ENCODE measurements around the gene KLHDC4.

KLHDC4 gene

DNA sequence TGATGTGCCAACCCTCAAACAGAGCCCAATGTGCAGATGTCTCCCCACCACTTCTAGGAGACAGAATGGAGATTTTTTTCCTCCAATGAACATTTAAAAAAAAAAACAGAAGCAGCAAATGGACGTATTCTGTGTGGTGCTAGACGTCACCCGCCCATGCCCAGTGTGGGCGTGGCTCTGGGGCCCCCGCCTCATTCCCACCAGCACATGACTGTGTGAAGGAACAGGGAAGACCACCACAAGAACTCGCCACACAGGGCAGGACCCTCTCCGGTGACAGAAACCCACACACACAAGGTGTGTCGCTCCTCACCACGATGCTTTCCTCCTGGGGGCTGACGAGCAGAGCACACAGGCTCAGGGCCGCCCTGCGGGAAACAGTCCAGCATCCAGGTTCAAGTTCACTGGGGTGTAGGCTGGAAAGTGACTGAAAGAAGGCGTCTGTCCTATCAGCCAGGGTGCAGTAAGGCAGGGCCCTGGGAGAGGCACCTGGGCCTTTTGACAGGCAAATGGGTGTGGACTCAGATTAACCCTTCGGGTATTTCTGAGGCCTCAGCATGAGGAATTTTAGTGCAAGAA, 53.5 kb downstream of the KLHDC4 start:
- no peak overlapping the region for H3K4me3 ChIP-seq (ENCODE audit: low read length)
- no peak for DNase-seq (ENCODE audit: low read depth)
- TF ChIP-seq, protein P1, sequence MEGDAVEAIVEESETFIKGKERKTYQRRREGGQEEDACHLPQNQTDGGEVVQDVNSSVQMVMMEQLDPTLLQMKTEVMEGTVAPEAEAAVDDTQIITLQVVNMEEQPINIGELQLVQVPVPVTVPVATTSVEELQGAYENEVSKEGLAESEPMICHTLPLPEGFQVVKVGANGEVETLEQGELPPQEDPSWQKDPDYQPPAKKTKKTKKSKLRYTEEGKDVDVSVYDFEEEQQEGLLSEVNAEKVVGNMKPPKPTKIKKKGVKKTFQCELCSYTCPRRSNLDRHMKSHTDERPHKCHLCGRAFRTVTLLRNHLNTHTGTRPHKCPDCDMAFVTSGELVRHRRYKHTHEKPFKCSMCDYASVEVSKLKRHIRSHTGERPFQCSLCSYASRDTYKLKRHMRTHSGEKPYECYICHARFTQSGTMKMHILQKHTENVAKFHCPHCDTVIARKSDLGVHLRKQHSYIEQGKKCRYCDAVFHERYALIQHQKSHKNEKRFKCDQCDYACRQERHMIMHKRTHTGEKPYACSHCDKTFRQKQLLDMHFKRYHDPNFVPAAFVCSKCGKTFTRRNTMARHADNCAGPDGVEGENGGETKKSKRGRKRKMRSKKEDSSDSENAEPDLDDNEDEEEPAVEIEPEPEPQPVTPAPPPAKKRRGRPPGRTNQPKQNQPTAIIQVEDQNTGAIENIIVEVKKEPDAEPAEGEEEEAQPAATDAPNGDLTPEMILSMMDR (conservative IDR thresholded peaks at IDR 0.05; ENCODE audit: low read depth, low read length), result no peak

DNA sequence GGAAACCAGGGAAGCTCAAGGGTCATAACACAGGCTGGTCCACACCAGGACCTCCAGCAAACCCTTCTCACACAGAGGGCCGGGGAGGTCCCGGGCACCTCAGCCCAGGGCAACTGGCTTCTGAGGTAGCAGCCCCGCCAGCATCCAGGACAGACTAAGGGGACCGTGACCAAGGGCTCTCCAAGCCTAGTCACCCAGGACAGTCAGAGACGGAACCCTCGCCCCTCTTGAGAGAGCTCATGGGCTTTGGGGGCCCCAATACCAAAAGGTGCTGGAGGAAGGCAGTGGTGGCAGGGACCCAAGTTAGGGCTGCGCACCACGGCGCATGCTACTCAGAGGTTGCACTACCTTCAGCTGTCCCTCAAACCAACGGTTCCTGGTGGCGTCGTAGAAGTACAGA, 54.9 kb downstream of the KLHDC4 start:
- H3K4me3 ChIP-seq (ENCODE audit: low read length), result no peak overlapping the region
- TF ChIP-seq, protein P1 (conservative IDR thresholded peaks at IDR 0.05; ENCODE audit: low read depth, low read length), result no peak
- DNase-seq (ENCODE audit: low read depth), result no peak

DNA sequence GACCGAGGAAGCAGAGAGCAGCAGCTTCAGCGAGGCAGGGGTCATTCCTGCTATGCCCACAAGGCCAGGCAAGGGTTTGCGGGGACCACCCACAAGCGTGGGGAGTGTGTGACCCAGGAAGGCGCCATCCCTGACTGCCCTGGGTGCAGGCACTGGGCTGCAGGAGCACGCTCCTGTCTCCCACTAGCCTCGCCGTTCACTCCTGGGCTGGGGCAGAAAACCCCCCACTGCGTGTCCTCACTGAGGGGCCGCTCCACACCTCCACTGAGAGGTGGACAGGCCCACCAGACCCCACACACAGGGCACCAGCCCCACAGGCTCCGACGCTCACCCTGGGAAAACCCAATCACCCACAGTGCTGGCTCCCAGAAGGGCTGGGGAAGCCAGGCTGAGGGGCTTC, 56.1 kb downstream of the KLHDC4 start:
- TF ChIP-seq, protein P1 (conservative IDR thresholded peaks at IDR 0.05; ENCODE audit: low read depth, low read length), result no peak
- DNase-seq (ENCODE audit: low read depth), result no peak
- H3K4me3 ChIP-seq (ENCODE audit: low read length), result no peak overlapping the region

DNA sequence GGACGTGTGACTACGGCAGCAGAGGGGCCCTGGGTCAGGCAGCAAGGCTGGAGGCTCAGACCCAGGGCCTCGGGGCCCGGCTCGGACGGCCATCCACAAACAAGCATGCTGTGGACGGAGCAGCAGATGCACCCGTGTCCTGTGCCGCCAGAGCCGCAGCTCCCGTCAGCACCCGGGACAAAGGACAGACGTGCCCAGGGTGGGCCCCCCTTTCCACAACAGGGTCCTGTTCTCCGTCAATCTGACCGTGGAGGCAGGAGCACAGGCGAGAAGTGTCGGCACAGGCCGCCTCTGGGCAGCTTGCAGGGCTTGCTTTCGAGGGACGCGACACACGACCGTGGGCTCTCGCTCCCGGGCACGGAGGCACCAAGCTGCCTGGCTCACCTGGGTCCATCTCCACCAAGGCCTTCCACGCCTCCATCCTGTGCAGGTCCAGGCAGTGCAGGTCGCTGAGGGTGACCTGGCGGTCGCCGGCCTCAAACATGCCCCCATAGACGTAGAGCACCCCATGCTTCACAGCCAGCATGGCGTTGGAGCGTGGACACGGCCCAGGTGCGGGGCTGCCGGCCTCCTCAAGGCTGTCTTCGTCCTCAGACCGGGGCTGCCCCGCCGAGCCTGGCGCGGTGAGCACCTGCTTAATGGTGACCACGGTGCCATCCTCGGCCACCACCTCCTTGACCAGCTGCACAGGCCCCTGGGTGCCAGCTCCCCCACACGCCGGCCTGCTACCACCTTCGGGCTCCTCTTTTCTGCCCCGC, 56.7 kb downstream of the KLHDC4 start:
- H3K4me3 ChIP-seq (ENCODE audit: low read length), result no peak overlapping the region
- TF ChIP-seq, protein P1 (conservative IDR thresholded peaks at IDR 0.05; ENCODE audit: low read depth, low read length), result no peak
- DNase-seq (ENCODE audit: low read depth), result no peak

DNA sequence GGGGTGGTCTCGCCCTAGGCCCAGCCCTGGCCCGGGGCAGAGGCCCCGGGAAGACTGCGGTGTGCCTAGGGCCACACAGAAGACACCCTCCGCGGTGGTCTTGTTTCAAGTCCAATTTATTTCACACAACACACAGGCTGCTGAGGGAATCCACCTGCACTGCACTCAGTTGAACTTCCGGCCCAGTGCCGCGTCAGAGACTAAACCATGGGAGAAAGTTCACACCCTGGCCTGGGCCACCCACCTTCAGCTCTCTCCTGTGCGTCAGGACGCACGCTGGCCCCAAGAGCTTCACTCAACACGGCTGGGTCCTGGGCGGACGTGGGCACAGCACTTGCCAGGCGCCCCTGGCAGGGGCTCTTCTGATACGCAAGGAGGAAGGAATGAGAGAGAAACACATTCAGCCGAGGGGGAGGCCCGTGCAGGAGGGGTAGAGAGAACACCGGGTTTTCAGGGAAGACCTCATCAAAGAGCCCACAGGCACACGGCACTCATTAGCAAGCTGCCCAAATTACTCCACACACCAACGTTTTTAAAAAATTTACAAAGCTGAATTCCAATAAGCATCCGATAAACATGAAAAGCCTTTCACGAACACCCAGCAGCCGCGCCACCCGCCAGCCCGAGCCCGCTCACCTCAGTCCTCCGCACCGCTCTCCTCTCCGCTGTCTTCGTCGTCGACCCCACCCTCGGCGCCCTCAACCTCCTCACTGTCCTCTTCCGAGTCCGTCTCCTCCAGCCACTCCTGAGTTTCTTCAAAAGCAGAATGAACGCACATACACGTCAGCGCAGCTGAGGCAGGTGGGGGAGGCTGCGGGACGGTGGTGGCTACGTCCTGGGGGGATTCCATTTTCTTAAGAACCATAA, 57.8 kb downstream of the KLHDC4 start:
- H3K4me3 ChIP-seq (ENCODE audit: low read length), result no peak overlapping the region
- TF ChIP-seq, protein P1 (conservative IDR thresholded peaks at IDR 0.05; ENCODE audit: low read depth, low read length), result no peak
- DNase-seq (ENCODE audit: low read depth), result no peak

DNA sequence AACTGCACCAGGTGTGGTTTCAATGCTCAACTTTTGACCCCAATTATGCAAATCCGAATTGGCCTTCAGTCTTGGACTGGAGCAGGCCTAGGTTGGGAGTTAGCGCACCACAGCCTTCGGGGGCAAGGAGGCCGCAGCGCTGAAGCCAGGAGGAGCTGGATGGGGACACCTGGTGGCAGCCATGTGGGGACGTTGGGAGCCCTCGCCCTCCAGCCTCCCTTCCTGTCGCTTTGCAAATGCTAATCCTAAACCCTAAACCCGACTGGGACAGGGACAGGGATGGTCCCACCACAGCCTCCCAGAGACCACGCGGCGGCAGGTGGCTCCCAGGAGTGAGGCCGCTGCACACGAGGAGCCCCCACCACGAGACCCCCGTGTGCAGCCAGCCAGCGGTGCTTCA, 58.7 kb downstream of the KLHDC4 start:
- DNase-seq (ENCODE audit: low read depth), result no peak
- TF ChIP-seq, protein P1 (conservative IDR thresholded peaks at IDR 0.05; ENCODE audit: low read depth, low read length), result no peak
- no peak overlapping the region for H3K4me3 ChIP-seq (ENCODE audit: low read length)

Data from retinal pigment epithelial cell (primary cell).